Type B pancreatic cell (in vitro differentiated cells): ENCODE measurements around the gene PMFBP1. TPM values are rescaled to one million over a fixed set of nuclear protein-coding genes. Genes with fewer than 3 reads are reported as not detected.

Experiments used
- DNase-seq: peaks from one replicate; pipeline ENCODE4 v3.0.0; 2021; ENCODE audit warnings: mixed read lengths; ENCODE audit not compliant: unreplicated experiment; ENCODE audit errors: extremely low spot score
- H3K27ac Mint-ChIP-seq: 2 replicates; pipeline ENCODE4 v1.8.0; 2021; ENCODE audit warnings: mild to moderate bottlenecking, mixed read lengths
- H3K27me3 Mint-ChIP-seq: 2 replicates; pipeline ENCODE4 v1.8.0; 2021; ENCODE audit warnings: mixed read lengths
- H3K36me3 Mint-ChIP-seq: 2 replicates; pipeline ENCODE4 v1.8.0; 2021; ENCODE audit warnings: mixed read lengths
- H3K4me1 Mint-ChIP-seq: one replicate; pipeline ENCODE4 v1.8.0; 2021; ENCODE audit warnings: mixed read lengths; ENCODE audit not compliant: unreplicated experiment
- H3K4me3 Mint-ChIP-seq: 2 replicates; pipeline ENCODE4 v1.8.0; 2021; ENCODE audit warnings: mild to moderate bottlenecking, mixed read lengths
- H3K9me3 Mint-ChIP-seq: 2 replicates; pipeline ENCODE4 v1.8.0; 2021; ENCODE audit warnings: mixed read lengths
- CTCF ChIP-seq: fragments of 200-600 bp; sonication (generic); conservative IDR thresholded peaks from 2 replicates; pipeline ENCODE4 v1.5.0; 2021; ENCODE audit warnings: antibody characterized with exemption, mild to moderate bottlenecking
- total RNA-seq: library from RNA; stranded (reverse); gene quantifications from 2 replicates; pipeline ENCODE4 v1.2.1, GENCODE V29; 2021; ENCODE audit warnings: low replicate concordance

PMFBP1 gene
- total RNA-seq, 1 donor from 2014 or later: 3.8 TPM

- Mint-ChIP-seq H3K9me3 (no peaks in the 10 kb centered on the region), H3K27ac (no peak overlapping the region), H3K4me1 (no peaks in the 10 kb centered on the region), H3K27me3 (no peaks in the 10 kb centered on the region), H3K4me3 (no peak overlapping the region), H3K36me3 (no peaks in the 10 kb centered on the region)
- no peak for TF ChIP-seq CTCF
- no peak for DNase-seq
These were observed 39.2 kb downstream of the PMFBP1 start for GRCh38 chr16:72132726-72133125.

DNA sequence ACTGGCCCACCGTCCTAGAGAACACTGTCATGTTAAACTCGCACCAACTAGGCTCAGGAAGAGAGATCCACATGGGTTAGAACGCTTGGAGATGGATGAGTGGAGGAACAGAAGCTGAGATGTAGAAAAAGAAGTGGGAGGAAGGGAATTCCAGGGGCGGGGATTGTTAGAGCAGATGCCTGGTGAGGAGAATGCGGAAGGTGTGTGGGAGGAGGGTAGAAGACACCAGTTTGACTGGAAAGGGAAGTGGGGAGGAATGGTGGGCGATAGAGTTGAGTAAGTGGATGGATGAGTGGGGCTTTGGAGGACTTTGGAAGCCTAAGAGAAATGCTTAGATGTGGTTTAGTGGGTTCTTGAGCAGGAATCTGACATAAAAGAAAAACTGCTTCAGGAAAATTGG, 40.9 kb downstream of the PMFBP1 start:
- peak; percentile 27 for DNase-seq
- H3K36me3 Mint-ChIP-seq: no peaks in the 10 kb centered on the region
- H3K27me3 Mint-ChIP-seq: no peaks in the 10 kb centered on the region
- no peak overlapping the region for H3K4me3 Mint-ChIP-seq
- no peak overlapping the region for H3K27ac Mint-ChIP-seq
- no peak for TF ChIP-seq CTCF
- no peaks in the 10 kb centered on the region for H3K9me3 Mint-ChIP-seq
- peaks cover 8% of the 10 kb centered on the region for H3K4me1 Mint-ChIP-seq

- Mint-ChIP-seq H3K27me3 (no peaks in the 10 kb centered on the region), H3K4me1 (peaks cover 14% of the 10 kb centered on the region), H3K27ac (no peak overlapping the region), H3K36me3 (no peaks in the 10 kb centered on the region), H3K9me3 (no peaks in the 10 kb centered on the region), H3K4me3 (no peak overlapping the region)
- peak; percentile 53 for DNase-seq
- TF ChIP-seq CTCF: no peak
These were observed 41.8 kb downstream of the PMFBP1 start for GRCh38 chr16:72129976-72130656.

GRCh38 chr16:72128701-72129100, 43.3 kb downstream of the PMFBP1 start:
- no peak overlapping the region for H3K4me3 Mint-ChIP-seq
- no peaks in the 10 kb centered on the region for H3K27me3 Mint-ChIP-seq
- peaks cover 19% of the 10 kb centered on the region for H3K4me1 Mint-ChIP-seq
- TF ChIP-seq CTCF: no peak
- no peak overlapping the region for H3K27ac Mint-ChIP-seq
- H3K9me3 Mint-ChIP-seq: no peaks in the 10 kb centered on the region
- peak; percentile 48 for DNase-seq
- H3K36me3 Mint-ChIP-seq: no peaks in the 10 kb centered on the region

GRCh38 chr16:72126429-72126765, 45.6 kb downstream of the PMFBP1 start:
- DNase-seq: no peak
- no peaks in the 10 kb centered on the region for H3K36me3 Mint-ChIP-seq
- no peak overlapping the region for H3K4me3 Mint-ChIP-seq
- no peak overlapping the region for H3K27ac Mint-ChIP-seq
- TF ChIP-seq CTCF: no peak
- H3K9me3 Mint-ChIP-seq: no peaks in the 10 kb centered on the region
- peaks cover 19% of the 10 kb centered on the region for H3K4me1 Mint-ChIP-seq
- H3K27me3 Mint-ChIP-seq: no peaks in the 10 kb centered on the region
